ENCODE results near the gene BOC.
A peak's percentile ranks its signal among the peaks of the same experiment; 100 is the strongest.

DNA sequence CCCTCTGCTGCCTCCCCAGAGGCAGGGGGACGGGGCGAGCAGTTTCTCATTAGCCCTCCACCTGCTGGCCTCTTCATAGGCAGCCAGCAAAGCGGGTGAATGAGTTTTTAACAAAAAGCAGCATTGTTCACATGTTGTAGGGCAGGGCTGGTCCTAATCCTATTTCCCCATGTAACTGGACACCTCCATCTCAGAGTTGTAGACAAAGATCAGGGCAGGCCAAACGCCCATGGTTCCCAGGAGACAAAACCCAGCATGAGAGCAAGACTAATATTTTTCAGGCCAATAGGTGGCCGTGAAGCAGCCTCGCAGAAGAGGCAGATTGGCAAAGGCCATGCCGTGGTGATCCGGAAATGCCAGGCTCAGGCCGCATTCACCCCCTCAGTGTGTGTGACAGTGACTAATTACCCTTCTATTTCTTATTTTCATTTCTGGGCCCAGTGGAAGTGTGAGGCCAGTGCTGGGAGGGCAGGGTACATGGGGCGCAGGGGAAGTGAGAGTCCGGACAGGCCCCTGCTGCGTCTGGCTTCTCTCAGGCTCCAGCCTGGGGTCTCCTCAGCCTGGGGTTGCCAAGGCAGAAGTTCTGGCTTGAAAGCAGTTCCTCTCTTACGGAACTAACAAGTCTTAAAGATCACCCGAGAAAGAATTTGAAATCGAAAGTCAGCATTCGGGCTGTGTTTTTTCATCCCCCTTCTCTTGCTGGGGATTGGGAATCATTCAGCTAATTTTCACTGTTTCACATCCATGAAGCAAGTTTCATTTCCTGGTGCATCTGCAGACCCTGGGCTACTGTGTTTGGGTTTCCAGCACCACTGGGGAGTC lies 64.8 kb downstream of the BOC start:
- TF ChIP-seq, protein P1, sequence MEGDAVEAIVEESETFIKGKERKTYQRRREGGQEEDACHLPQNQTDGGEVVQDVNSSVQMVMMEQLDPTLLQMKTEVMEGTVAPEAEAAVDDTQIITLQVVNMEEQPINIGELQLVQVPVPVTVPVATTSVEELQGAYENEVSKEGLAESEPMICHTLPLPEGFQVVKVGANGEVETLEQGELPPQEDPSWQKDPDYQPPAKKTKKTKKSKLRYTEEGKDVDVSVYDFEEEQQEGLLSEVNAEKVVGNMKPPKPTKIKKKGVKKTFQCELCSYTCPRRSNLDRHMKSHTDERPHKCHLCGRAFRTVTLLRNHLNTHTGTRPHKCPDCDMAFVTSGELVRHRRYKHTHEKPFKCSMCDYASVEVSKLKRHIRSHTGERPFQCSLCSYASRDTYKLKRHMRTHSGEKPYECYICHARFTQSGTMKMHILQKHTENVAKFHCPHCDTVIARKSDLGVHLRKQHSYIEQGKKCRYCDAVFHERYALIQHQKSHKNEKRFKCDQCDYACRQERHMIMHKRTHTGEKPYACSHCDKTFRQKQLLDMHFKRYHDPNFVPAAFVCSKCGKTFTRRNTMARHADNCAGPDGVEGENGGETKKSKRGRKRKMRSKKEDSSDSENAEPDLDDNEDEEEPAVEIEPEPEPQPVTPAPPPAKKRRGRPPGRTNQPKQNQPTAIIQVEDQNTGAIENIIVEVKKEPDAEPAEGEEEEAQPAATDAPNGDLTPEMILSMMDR (IDR thresholded peaks at IDR 0.05 in 8 of 11, conservative IDR thresholded peaks at IDR 0.05 in 3 of 11), result peak in 1 of 11 experiments; percentile 11
- peak in 2 of 3 donors; percentile 37 to 40 for TF ChIP-seq POLR2AphosphoS5 (IDR thresholded peaks at IDR 0.05)
- TF ChIP-seq POLR2A (IDR thresholded peaks at IDR 0.05), result no peak
